ENCODE data around the gene ZSCAN2.

The ZSCAN2 gene

DNA sequence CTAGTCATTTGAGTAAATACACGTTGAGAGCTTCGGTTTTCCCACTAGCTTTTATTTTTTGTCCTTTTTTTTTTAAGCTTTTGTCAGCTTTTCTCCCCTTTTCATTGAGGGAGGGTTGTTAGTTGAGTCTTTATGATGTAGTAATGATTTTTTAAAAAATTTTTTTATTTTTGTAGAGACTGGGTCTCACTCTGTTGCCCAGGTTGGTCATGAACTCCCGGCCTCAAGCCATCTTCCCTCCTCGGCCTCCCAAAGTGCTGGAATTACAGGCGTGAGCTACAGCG, 688 bp downstream of the ZSCAN2 start:
- Histone ChIP-seq H3K18ac (ENCODE audit: low read length) (no peak overlapping the region), H3K4me1 (ENCODE audit: control insufficient read depth in 1 of 2, insufficient read depth in 2 of 2, low read length in 2 of 2) (peaks cover 3% of the 10 kb centered on the region in 2 experiments), H3K79me1 (ENCODE audit: low read length) (peaks cover 5% of the 10 kb centered on the region), H4K12ac (ENCODE audit: low read depth, low read length) (no peak overlapping the region), H3K36me3 (ENCODE audit: control insufficient read depth in 1 of 2, insufficient read depth in 2 of 2, low read length in 2 of 2) (peaks cover 16 to 22% of the 10 kb centered on the region in 2 experiments), H3K79me2 (ENCODE audit: control insufficient read depth, insufficient read depth, low read length, poor library complexity) (peaks cover 4% of the 10 kb centered on the region), H4K8ac (ENCODE audit: low read depth, low read length) (no peak overlapping the region), H3K27ac (ENCODE audit: low read depth, low read length) (no peak overlapping the region), H3K4me2 (ENCODE audit: low read length) (peak overlapping the region; percentile 69), H2AK5ac (ENCODE audit: low read length) (no peak overlapping the region), H3K9me3 (ENCODE audit: insufficient read depth, low read depth, low read length) (peaks cover 1% of the 10 kb centered on the region), H2BK12ac (ENCODE audit: low read length) (no peak overlapping the region), H3K27me3 (ENCODE audit: insufficient read depth, low read length) (no peaks in the 10 kb centered on the region), H4K91ac (ENCODE audit: low read depth, low read length) (no peak overlapping the region), H3K4ac (ENCODE audit: low read depth, low read length) (no peak overlapping the region), H2BK120ac (ENCODE audit: insufficient read depth, low read length, poor library complexity) (no peak overlapping the region), H3K14ac (ENCODE audit: low read length) (no peak overlapping the region), H3K23ac (ENCODE audit: low read length) (no peak overlapping the region), H3K9ac (ENCODE audit: low read length) (no peak overlapping the region), H2AFZ (ENCODE audit: insufficient read depth, low read length, poor library complexity) (peak overlapping the region; percentile 97), H2BK5ac (ENCODE audit: low read depth, low read length, poor library complexity) (no peak overlapping the region), H3K4me3 (ENCODE audit: low read depth, low read length) (peak overlapping the region; percentile 91)
- WGBS (ENCODE audit: extremely low coverage, insufficient coverage, insufficient read length), result no CpG with 5 or more reads among the region's 6 CpGs
- DNase-seq, result no peak

DNA sequence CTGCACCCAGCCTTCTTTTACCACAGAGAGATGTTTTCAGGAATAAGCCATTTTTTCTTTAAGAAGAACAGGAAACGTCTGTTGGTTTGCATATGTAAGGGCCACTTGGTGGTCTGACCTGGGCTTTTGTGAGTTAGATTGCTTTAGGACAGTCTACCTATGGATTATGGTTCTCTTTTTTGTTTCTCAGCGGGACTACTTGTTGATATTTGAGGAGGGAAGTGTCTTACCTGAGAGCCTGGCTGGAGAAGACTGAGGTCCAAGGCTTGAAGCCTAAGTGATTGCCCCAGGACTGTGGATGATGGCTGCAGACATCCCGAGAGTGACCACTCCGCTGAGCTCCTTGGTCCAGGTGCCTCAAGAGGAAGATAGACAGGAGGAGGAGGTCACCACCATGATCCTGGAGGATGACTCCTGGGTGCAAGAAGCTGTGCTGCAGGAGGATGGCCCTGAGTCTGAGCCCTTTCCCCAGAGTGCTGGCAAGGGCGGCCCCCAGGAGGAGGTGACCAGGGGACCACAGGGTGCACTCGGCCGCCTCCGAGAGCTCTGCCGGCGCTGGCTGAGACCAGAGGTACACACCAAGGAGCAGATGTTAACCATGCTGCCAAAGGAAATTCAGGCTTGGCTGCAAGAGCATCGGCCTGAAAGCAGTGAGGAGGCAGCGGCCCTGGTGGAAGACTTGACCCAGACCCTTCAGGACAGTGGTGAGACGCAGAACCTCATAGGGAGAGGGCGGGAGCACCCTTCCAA, 3.0 kb downstream of the ZSCAN2 start:
- no peak overlapping the region for H3K9ac ChIP-seq (ENCODE audit: low read length)
- no peak for DNase-seq
- no peak overlapping the region for H3K14ac ChIP-seq (ENCODE audit: low read length)
- H3K23ac ChIP-seq (ENCODE audit: low read length), result no peak overlapping the region
- no peak overlapping the region for H3K4ac ChIP-seq (ENCODE audit: low read depth, low read length)
- H4K8ac ChIP-seq (ENCODE audit: low read depth, low read length), result no peak overlapping the region
- H2BK5ac ChIP-seq (ENCODE audit: low read depth, low read length, poor library complexity), result no peak overlapping the region
- H2AFZ ChIP-seq (ENCODE audit: insufficient read depth, low read length, poor library complexity), result no peak overlapping the region
- no peak overlapping the region for H3K27ac ChIP-seq (ENCODE audit: low read depth, low read length)
- no peak overlapping the region for H3K4me2 ChIP-seq (ENCODE audit: low read length)
- no peak overlapping the region for H2BK120ac ChIP-seq (ENCODE audit: insufficient read depth, low read length, poor library complexity)
- H3K4me3 ChIP-seq (ENCODE audit: low read depth, low read length), result peak overlapping the region; percentile 11
- H3K79me1 ChIP-seq (ENCODE audit: low read length), result peaks cover 5% of the 10 kb centered on the region
- peaks cover 24 to 32% of the 10 kb centered on the region in 2 experiments for H3K36me3 ChIP-seq (ENCODE audit: control insufficient read depth in 1 of 2, insufficient read depth in 2 of 2, low read length in 2 of 2)
- WGBS (ENCODE audit: extremely low coverage, insufficient coverage, insufficient read length), result no CpG with 5 or more reads among the region's 14 CpGs
- peaks cover 1% of the 10 kb centered on the region for H3K9me3 ChIP-seq (ENCODE audit: insufficient read depth, low read depth, low read length)
- H3K4me1 ChIP-seq (ENCODE audit: control insufficient read depth in 1 of 2, insufficient read depth in 2 of 2, low read length in 2 of 2), result peaks cover 3% of the 10 kb centered on the region in 2 experiments
- no peaks in the 10 kb centered on the region for H3K27me3 ChIP-seq (ENCODE audit: insufficient read depth, low read length)
- no peak overlapping the region for H2BK12ac ChIP-seq (ENCODE audit: low read length)
- H4K91ac ChIP-seq (ENCODE audit: low read depth, low read length), result no peak overlapping the region
- H3K18ac ChIP-seq (ENCODE audit: low read length), result no peak overlapping the region
- peaks cover 4% of the 10 kb centered on the region for H3K79me2 ChIP-seq (ENCODE audit: control insufficient read depth, insufficient read depth, low read length, poor library complexity)
- no peak overlapping the region for H4K12ac ChIP-seq (ENCODE audit: low read depth, low read length)
- H2AK5ac ChIP-seq (ENCODE audit: low read length), result no peak overlapping the region

DNA sequence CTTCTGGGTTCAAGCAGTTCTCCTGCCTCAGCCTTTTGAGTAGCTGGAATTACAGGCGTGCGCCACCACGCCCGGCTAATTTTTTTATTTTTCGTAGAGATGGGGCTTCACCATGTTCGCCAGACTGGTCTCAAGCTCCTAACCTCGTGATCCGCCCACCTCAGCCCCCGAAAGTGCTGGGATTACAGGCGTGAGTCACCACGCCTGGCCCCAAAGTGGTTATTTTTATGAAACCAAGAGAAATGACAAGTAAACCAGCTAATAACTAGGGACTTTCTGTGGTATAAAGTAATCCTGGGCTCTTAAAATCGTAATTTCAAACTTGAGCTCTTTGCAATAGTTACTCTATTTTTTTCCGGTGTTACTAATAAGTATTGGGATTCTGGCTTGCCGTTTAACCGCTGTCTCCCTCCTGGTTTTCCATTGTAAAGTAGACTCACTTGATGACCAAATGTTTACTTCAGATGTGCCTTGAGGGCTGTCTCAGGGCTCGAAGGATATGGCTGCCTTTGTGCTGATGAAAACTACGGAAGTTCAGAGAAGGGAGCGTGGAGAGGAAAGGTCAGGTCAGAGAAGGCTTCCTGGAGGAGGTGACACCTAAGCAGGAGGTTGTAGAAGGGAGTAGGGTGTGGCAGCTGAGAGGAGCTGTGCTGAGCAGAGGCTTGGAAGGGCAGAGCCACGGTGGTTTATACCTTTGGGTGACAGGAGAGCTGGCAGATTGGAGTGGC, 4.2 kb downstream of the ZSCAN2 start:
- no peak overlapping the region for H4K12ac ChIP-seq (ENCODE audit: low read depth, low read length)
- no peak overlapping the region for H2BK5ac ChIP-seq (ENCODE audit: low read depth, low read length, poor library complexity)
- no peak overlapping the region for H3K18ac ChIP-seq (ENCODE audit: low read length)
- H2BK120ac ChIP-seq (ENCODE audit: insufficient read depth, low read length, poor library complexity), result no peak overlapping the region
- peaks cover 26 to 40% of the 10 kb centered on the region in 2 experiments for H3K36me3 ChIP-seq (ENCODE audit: control insufficient read depth in 1 of 2, insufficient read depth in 2 of 2, low read length in 2 of 2)
- H3K79me1 ChIP-seq (ENCODE audit: low read length), result peaks cover 5% of the 10 kb centered on the region
- H3K9me3 ChIP-seq (ENCODE audit: insufficient read depth, low read depth, low read length), result no peaks in the 10 kb centered on the region
- H3K4me2 ChIP-seq (ENCODE audit: low read length), result no peak overlapping the region
- H3K79me2 ChIP-seq (ENCODE audit: control insufficient read depth, insufficient read depth, low read length, poor library complexity), result peaks cover 4% of the 10 kb centered on the region
- no CpG with 5 or more reads among the region's 19 CpGs for WGBS (ENCODE audit: extremely low coverage, insufficient coverage, insufficient read length)
- no peak overlapping the region for H3K4ac ChIP-seq (ENCODE audit: low read depth, low read length)
- no peak overlapping the region for H3K9ac ChIP-seq (ENCODE audit: low read length)
- H2BK12ac ChIP-seq (ENCODE audit: low read length), result no peak overlapping the region
- no peak overlapping the region for H4K91ac ChIP-seq (ENCODE audit: low read depth, low read length)
- H3K4me1 ChIP-seq (ENCODE audit: control insufficient read depth in 1 of 2, insufficient read depth in 2 of 2, low read length in 2 of 2), result peaks cover 3% of the 10 kb centered on the region in 2 experiments
- H3K27me3 ChIP-seq (ENCODE audit: insufficient read depth, low read length), result no peaks in the 10 kb centered on the region
- H3K4me3 ChIP-seq (ENCODE audit: low read depth, low read length), result no peak overlapping the region
- H3K27ac ChIP-seq (ENCODE audit: low read depth, low read length), result no peak overlapping the region
- DNase-seq, result no peak
- H4K8ac ChIP-seq (ENCODE audit: low read depth, low read length), result no peak overlapping the region
- H2AK5ac ChIP-seq (ENCODE audit: low read length), result no peak overlapping the region
- no peak overlapping the region for H3K23ac ChIP-seq (ENCODE audit: low read length)
- H2AFZ ChIP-seq (ENCODE audit: insufficient read depth, low read length, poor library complexity), result no peak overlapping the region
- no peak overlapping the region for H3K14ac ChIP-seq (ENCODE audit: low read length)

DNA sequence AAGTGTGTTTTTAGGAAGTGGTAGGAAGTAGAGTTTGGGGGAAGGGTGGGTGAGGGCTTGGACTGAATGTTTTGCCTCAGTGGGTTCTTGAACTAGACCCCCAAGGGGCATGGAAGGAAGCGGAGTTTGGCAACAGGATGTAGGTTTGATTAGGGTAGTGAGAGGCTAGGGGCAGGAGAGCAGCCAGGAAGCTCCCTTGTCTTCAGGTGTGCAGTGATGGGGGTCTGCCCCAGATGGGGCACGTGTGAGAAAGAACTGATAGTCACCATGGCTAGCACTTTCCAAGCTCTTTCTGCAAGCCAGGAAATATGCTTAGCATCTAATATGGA, 4.7 kb downstream of the ZSCAN2 start:
- H3K18ac ChIP-seq (ENCODE audit: low read length), result no peak overlapping the region
- no peak overlapping the region for H4K91ac ChIP-seq (ENCODE audit: low read depth, low read length)
- no peak overlapping the region for H3K9ac ChIP-seq (ENCODE audit: low read length)
- no peak overlapping the region for H3K23ac ChIP-seq (ENCODE audit: low read length)
- H2BK5ac ChIP-seq (ENCODE audit: low read depth, low read length, poor library complexity), result no peak overlapping the region
- H3K4me2 ChIP-seq (ENCODE audit: low read length), result no peak overlapping the region
- no peak overlapping the region for H3K4me3 ChIP-seq (ENCODE audit: low read depth, low read length)
- H3K79me1 ChIP-seq (ENCODE audit: low read length), result peaks cover 5% of the 10 kb centered on the region
- H3K27ac ChIP-seq (ENCODE audit: low read depth, low read length), result no peak overlapping the region
- H3K27me3 ChIP-seq (ENCODE audit: insufficient read depth, low read length), result no peaks in the 10 kb centered on the region
- H3K79me2 ChIP-seq (ENCODE audit: control insufficient read depth, insufficient read depth, low read length, poor library complexity), result peaks cover 4% of the 10 kb centered on the region
- peaks cover 26 to 40% of the 10 kb centered on the region in 2 experiments for H3K36me3 ChIP-seq (ENCODE audit: control insufficient read depth in 1 of 2, insufficient read depth in 2 of 2, low read length in 2 of 2)
- no peak overlapping the region for H3K4ac ChIP-seq (ENCODE audit: low read depth, low read length)
- no peak overlapping the region for H3K14ac ChIP-seq (ENCODE audit: low read length)
- DNase-seq, result no peak
- no peaks in the 10 kb centered on the region for H3K9me3 ChIP-seq (ENCODE audit: insufficient read depth, low read depth, low read length)
- no peak overlapping the region for H4K8ac ChIP-seq (ENCODE audit: low read depth, low read length)
- H2AK5ac ChIP-seq (ENCODE audit: low read length), result no peak overlapping the region
- H2AFZ ChIP-seq (ENCODE audit: insufficient read depth, low read length, poor library complexity), result no peak overlapping the region
- peaks cover 0 to under 1% of the 10 kb centered on the region in 2 experiments for H3K4me1 ChIP-seq (ENCODE audit: control insufficient read depth in 1 of 2, insufficient read depth in 2 of 2, low read length in 2 of 2)
- no peak overlapping the region for H2BK120ac ChIP-seq (ENCODE audit: insufficient read depth, low read length, poor library complexity)
- no CpG with 5 or more reads among the region's 2 CpGs for WGBS (ENCODE audit: extremely low coverage, insufficient coverage, insufficient read length)
- H2BK12ac ChIP-seq (ENCODE audit: low read length), result no peak overlapping the region
- no peak overlapping the region for H4K12ac ChIP-seq (ENCODE audit: low read depth, low read length)

Measured in trophoblast cell (in vitro differentiated cells and primary cell).